Measurements from ENCODE around the gene MIX23.
"Not testable (repeated sequence)": the region's sequence is repeated elsewhere in the genome, so short reads cannot be mapped to it uniquely, and the experiment has no call there.

MIX23 gene

GRCh38 chr3:122392868-122393844 is 10.1 kb upstream of the MIX23 start:
- peak in 4 of 51 donors; percentile 1 to 11 (median 6) for DNase-seq

GRCh38 chr3:122391681-122392446 is 8.8 kb upstream of the MIX23 start:
- no peak for DNase-seq

- no peak for DNase-seq
Measured at GRCh38 chr3:122390665-122391064, 7.6 kb upstream of the MIX23 start.

GRCh38 chr3:122389892-122390291 is 6.9 kb upstream of the MIX23 start:
- DNase-seq = no peak

- DNase-seq = no peak
Measured at GRCh38 chr3:122389197-122389596, 6.2 kb upstream of the MIX23 start.

GRCh38 chr3:122387709-122388108 is 4.7 kb upstream of the MIX23 start:
- no peak for DNase-seq

- peak; percentile 38 to 96 (median 89) for DNase-seq
Measured at GRCh38 chr3:122383771-122384697, 1.0 kb upstream of the MIX23 start, which contains the start of gene FAM162A. TSS of gene FAM162A (plus strand) at chr3:122384182. CDS start at chr3:122384266, 84 bp downstream.

GRCh38 chr3:122377975-122378374 is 5.1 kb downstream of the MIX23 start:
- no peak for DNase-seq

GRCh38 chr3:122374034-122374433 is 9.0 kb downstream of the MIX23 start:
- no peak for DNase-seq

GRCh38 chr3:122366379-122366749 is 16.7 kb downstream of the MIX23 start:
- DNase-seq = no peak

GRCh38 chr3:122365582-122366378 is 17.3 kb downstream of the MIX23 start:
- not testable (repeated sequence) for DNase-seq

- no peak for DNase-seq
Measured at GRCh38 chr3:122365073-122365472, 18.0 kb downstream of the MIX23 start.

GRCh38 chr3:122364490-122364889 is 18.5 kb downstream of the MIX23 start:
- no peak for DNase-seq

GRCh38 chr3:122362026-122362425 is 21.0 kb downstream of the MIX23 start:
- no peak for DNase-seq

GRCh38 chr3:122358703-122359032 is 24.4 kb downstream of the MIX23 start:
- no peak for DNase-seq

- DNase-seq = no peak
Measured at GRCh38 chr3:122357828-122358702, 25.0 kb downstream of the MIX23 start.

GRCh38 chr3:122356402-122356801 is 26.6 kb downstream of the MIX23 start:
- DNase-seq = peak in 10 of 51 donors; percentile 0 to 8 (median 1)

GRCh38 chr3:122355612-122356011 is 27.4 kb downstream of the MIX23 start:
- no peak for DNase-seq

GRCh38 chr3:122353893-122354401 is 29.1 kb downstream of the MIX23 start:
- no peak for DNase-seq

Data from hypothalamus (tissue), 51 donors.